ENCODE data around the gene STAC3.

The STAC3 gene

DNA sequence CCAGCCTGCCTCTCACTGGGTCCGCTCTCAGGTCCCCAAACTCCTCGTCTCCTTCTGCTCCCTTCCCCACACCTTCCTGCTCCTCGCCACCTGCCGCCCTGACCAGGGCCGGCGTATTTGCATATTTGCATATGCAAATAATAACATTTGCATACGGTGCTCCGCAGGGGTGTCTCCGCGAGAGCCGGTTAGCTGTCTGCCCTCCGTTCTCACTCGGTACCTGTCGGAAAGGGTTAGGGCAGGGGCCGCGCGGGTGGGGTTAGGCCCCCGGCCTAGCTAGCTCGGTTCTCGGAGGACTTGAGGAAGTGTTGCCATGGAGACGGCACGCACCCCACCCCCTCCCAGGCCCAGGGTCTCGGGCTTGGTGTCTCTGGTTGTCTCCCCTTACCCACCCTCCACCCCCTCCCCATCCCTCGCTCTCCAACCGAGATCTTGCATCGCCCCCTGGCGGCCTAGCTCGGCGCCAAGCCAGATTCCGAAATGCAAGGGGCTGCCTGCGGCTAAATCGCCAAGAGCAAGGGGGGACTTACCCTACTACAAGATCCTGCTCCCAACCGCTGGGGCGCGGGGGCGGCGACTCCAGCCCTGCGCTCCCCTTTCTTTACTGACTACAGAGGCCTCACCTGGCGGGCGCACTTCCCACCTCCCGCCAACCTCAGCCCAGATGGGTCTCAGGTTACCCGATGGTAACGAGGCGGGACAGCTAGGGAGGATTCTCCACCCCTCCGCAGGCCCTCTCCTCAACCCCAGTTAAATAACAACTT, 8.1 kb downstream of the STAC3 start:
- H3K4me3 ChIP-seq (ENCODE audit: low read length): peak overlapping the region; percentile 32
- TF ChIP-seq, protein P1, sequence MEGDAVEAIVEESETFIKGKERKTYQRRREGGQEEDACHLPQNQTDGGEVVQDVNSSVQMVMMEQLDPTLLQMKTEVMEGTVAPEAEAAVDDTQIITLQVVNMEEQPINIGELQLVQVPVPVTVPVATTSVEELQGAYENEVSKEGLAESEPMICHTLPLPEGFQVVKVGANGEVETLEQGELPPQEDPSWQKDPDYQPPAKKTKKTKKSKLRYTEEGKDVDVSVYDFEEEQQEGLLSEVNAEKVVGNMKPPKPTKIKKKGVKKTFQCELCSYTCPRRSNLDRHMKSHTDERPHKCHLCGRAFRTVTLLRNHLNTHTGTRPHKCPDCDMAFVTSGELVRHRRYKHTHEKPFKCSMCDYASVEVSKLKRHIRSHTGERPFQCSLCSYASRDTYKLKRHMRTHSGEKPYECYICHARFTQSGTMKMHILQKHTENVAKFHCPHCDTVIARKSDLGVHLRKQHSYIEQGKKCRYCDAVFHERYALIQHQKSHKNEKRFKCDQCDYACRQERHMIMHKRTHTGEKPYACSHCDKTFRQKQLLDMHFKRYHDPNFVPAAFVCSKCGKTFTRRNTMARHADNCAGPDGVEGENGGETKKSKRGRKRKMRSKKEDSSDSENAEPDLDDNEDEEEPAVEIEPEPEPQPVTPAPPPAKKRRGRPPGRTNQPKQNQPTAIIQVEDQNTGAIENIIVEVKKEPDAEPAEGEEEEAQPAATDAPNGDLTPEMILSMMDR (IDR thresholded peaks at IDR 0.05; ENCODE audit: insufficient read depth, low read depth, low read length, missing control alignments): peak; percentile 60
- DNase-seq (ENCODE audit: low read depth): peak; percentile 66

DNA sequence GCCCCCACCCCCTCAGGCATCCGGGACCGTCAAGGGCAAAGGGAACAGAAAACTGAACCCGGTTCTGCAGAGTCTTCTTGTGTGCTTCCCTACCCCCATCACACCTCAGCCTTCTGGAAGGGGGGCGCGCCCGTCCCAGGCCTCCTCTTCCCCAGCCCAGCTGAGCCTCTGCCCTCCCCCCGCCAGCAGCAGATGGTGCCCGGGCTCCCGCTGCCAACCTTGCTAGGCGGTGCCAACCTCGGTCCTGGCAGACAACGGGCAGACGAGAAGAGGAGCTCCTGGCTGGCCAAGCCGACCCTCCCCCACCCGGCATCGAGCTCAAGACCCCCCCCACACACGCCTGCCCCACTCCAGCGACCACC, 8.7 kb downstream of the STAC3 start:
- TF ChIP-seq, protein P1 (IDR thresholded peaks at IDR 0.05; ENCODE audit: insufficient read depth, low read depth, low read length, missing control alignments): no peak
- no peak for DNase-seq (ENCODE audit: low read depth)
- H3K4me3 ChIP-seq (ENCODE audit: low read length): no peak overlapping the region

DNA sequence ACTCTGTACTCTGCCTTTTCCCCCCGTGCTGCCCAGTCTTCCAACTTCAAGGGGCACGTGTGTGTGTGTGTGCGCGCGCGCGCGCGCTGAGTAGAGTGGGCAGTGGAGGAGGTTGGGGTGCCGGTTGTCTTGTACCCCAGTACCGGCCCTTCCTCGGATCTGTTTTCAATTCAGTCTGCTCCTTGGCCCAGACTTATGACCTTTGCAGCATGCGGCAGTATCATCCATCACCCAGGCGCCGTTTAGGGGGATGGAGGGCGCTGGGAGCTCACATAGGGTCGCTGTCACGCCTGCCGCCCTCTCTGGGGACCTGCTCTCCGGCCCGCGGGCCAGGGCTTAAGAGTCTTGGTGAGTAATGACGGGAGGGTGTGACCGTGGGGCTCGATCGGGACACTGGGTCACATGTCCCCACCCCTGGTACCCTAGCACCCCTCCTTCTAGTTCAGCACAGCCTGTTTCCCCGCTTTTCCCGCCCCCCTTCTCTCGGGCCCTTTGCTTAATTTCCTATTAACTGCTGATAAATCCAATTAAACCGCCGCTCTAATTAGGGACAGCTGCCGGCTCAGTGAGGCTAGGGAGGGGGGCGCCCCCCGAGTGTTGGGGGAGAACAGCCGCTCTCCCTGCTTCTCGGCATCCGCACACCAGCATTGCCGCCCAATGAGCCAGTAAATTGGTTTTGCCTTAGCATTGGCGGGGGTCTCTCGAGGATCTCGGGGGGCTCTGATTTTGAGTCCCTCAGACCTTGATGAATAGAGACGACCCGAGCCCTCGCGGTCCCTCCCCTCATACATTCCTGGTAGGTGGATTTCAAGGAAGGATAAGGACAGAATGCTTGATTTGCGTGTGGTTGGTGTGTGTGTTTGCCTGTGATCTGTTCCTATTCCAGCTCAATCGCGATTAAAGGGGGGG, 9.3 kb downstream of the STAC3 start:
- TF ChIP-seq, protein P1 (IDR thresholded peaks at IDR 0.05; ENCODE audit: insufficient read depth, low read depth, low read length, missing control alignments): no peak
- DNase-seq (ENCODE audit: low read depth): no peak
- no peak overlapping the region for H3K4me3 ChIP-seq (ENCODE audit: low read length)

DNA sequence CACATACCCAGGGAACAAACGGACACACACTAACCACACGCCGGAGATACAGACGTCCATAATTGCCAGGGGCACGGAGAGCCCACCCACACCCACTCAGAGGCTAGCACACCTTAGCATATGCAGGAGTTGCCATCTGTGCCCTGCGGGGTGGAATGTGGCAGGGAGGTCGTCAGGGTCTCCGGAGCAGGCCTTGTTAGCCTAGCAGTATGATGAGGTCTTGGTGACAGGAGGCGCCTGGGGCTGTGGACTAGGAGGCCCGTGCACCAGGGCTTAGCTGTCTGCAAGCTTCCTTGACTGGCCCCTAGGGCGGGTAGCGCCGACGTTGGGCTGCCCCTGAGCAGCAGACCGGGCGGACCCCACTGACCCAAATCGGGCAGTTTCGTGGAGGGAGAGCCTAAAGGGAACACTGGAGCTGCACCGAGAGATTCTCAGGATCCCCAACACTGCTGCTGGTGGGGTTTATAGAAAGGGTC, 10.0 kb downstream of the STAC3 start:
- peak; percentile 45 for DNase-seq (ENCODE audit: low read depth)
- H3K4me3 ChIP-seq (ENCODE audit: low read length): peak overlapping the region; percentile 48
- TF ChIP-seq, protein P1 (IDR thresholded peaks at IDR 0.05; ENCODE audit: insufficient read depth, low read depth, low read length, missing control alignments): no peak

DNA sequence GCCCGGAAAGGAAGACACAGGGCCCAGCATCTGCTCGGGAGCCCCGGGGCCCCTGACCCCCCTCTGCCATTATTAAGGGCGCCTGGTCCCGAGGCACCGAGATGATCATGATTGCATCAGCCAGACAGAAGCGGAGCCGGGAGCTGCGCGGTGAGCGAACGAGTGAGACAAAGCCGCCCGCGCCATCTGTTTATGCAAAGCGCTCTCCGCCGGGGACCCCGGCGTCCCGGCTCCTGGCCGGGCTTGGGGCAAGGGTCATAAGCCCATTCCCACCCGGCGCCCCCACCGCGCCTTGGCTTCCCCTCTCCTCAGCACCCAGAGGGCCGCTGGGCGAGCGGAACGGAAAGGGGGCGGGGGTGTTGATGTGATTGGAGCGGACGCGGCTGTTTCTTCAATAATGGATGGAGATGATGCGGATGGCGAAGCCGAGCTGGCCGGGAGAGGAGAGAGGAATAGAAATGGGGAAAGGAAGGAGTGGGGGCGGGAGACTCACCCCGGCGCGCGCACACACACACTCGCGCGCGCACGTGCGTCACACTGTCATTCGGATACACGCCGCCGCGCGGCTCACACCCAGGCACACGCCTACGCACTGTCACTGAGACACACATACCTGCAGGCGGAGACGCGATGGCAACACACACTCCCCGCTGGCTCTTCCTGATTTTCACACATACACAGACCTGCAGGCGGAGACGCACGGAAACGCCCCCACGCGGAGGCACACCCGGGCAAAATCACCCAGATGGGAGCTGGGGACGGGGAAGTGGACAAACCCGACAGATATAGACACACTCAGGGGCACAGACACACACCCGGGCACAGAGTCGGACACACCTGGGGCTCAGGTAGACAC, 10.7 kb downstream of the STAC3 start:
- DNase-seq (ENCODE audit: low read depth): peak; percentile 77
- TF ChIP-seq, protein P1 (IDR thresholded peaks at IDR 0.05; ENCODE audit: insufficient read depth, low read depth, low read length, missing control alignments): no peak
- H3K4me3 ChIP-seq (ENCODE audit: low read length): peak overlapping the region; percentile 48

DNA sequence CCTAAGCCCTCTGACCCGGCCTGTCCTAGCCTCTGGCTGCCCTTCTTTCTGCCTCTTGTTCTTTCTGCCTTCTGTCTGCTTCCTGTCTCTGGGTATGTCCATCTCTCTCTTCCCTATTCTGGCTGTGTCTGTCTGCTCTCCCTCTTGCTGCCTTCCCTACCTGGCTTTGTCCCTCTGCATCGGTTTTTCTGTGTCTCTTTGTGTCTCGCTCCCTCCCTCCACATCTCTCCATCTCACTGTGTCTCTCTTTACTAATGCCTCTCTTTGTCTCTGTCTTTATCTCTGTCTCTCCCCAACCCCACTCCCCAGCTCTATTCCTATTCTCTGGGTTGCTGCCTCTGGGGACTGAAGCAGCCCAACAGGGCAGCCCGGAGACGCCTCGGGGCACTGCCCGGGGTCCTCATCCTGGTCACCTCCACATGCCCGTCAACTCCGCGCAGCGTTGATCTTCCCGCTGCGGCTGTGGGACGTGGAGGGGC, 11.4 kb downstream of the STAC3 start:
- peak overlapping the region; percentile 48 for H3K4me3 ChIP-seq (ENCODE audit: low read length)
- DNase-seq (ENCODE audit: low read depth): no peak
- TF ChIP-seq, protein P1 (IDR thresholded peaks at IDR 0.05; ENCODE audit: insufficient read depth, low read depth, low read length, missing control alignments): no peak
